Astrocyte (in vitro differentiated cells and primary cell): ENCODE measurements around the gene HNRNPA1L2. TPM values are rescaled to one million over a fixed set of nuclear protein-coding genes. Genes with fewer than 3 reads are reported as not detected.
A peak's percentile ranks its signal among the peaks of the same experiment; 100 is the strongest.
"Not testable (repeated sequence)": the region's sequence is repeated elsewhere in the genome, so short reads cannot be mapped to it uniquely, and the experiment has no call there.

Experiments used
- DNase-seq: peaks from one replicate; pipeline ENCODE4 v3.0.0-alpha.2; 2010; ENCODE audit warnings: low read depth
- FAIRE-seq: peaks from 2 replicates; lab custom pipeline; 2011; peaks lifted over from hg19 to GRCh38; lab: Jason Lieb, UNC
- H2AFZ ChIP-seq: 2 replicates; pipeline ENCODE4 v1.6.0; 2012; ENCODE audit warnings: low read depth, low read length, inconsistent platforms
- H3K27ac ChIP-seq: 2 replicates; pipeline ENCODE4 v1.5.1; 2011; ENCODE audit warnings: low read depth, low read length, inconsistent platforms
- H3K27me3 ChIP-seq: 2 replicates; pipeline ENCODE4 v1.6.0; 2011; ENCODE audit warnings: low read length, inconsistent platforms; ENCODE audit not compliant: insufficient read depth
- H3K36me3 ChIP-seq: 2 replicates; pipeline ENCODE4 v1.5.1; 2011; ENCODE audit warnings: low read length, inconsistent platforms; ENCODE audit not compliant: insufficient read depth
- H3K4me1 ChIP-seq: 2 replicates; pipeline ENCODE4 v1.5.1; 2011; ENCODE audit warnings: low read length, inconsistent platforms; ENCODE audit not compliant: insufficient read depth
- H3K4me2 ChIP-seq: 2 replicates; pipeline ENCODE4 v1.6.0; 2012; ENCODE audit warnings: low read length, inconsistent platforms
- H3K4me3 ChIP-seq: 2 replicates; pipeline ENCODE4 v1.5.1; 2011; ENCODE audit warnings: low read depth, mild to moderate bottlenecking, low read length, inconsistent platforms; ENCODE audit not compliant: insufficient read depth
- H3K79me2 ChIP-seq: 2 replicates; pipeline ENCODE4 v1.6.0; 2012; ENCODE audit warnings: mild to moderate bottlenecking, low read length, inconsistent platforms; ENCODE audit not compliant: insufficient read depth
- H3K9ac ChIP-seq: 2 replicates; pipeline ENCODE4 v1.6.0; 2012; ENCODE audit warnings: mild to moderate bottlenecking, low read length, inconsistent platforms
- H3K9me3 ChIP-seq: 2 replicates; pipeline ENCODE4 v1.5.1; 2012; ENCODE audit warnings: low read depth, mild to moderate bottlenecking, low read length, inconsistent platforms; ENCODE audit not compliant: insufficient read depth
- H4K20me1 ChIP-seq: 2 replicates; pipeline ENCODE4 v1.6.0; 2012; ENCODE audit warnings: low read length, inconsistent platforms; ENCODE audit not compliant: insufficient read depth
- H3K27ac Mint-ChIP-seq: one replicate; pipeline ENCODE4 v1.8.0; 2021; ENCODE audit warnings: mild to moderate bottlenecking, mixed read lengths; ENCODE audit not compliant: unreplicated experiment
- H3K27me3 Mint-ChIP-seq: one replicate; pipeline ENCODE4 v1.8.0; 2021; ENCODE audit warnings: low read depth, mixed read lengths; ENCODE audit not compliant: unreplicated experiment
- H3K36me3 Mint-ChIP-seq: one replicate; pipeline ENCODE4 v1.8.0; 2021; ENCODE audit warnings: low read depth, mixed read lengths; ENCODE audit not compliant: unreplicated experiment
- H3K4me1 Mint-ChIP-seq: one replicate; pipeline ENCODE4 v1.8.0; 2021; ENCODE audit warnings: low read depth, mixed read lengths; ENCODE audit not compliant: unreplicated experiment
- H3K4me3 Mint-ChIP-seq: one replicate; pipeline ENCODE4 v1.8.0; 2021; ENCODE audit warnings: mild to moderate bottlenecking, moderate library complexity, mixed read lengths; ENCODE audit not compliant: unreplicated experiment
- H3K9me3 Mint-ChIP-seq: one replicate; pipeline ENCODE4 v1.8.0; 2021; ENCODE audit warnings: mild to moderate bottlenecking, mixed read lengths; ENCODE audit not compliant: unreplicated experiment
- EZH2 ChIP-seq: IDR thresholded peaks from 2 replicates; pipeline ENCODE4 v1.6.1; 2012; ENCODE audit warnings: mild to moderate bottlenecking, low read length, inconsistent platforms; ENCODE audit not compliant: insufficient read depth
- total RNA-seq: library from RNA; stranded (reverse); gene quantifications from 2 replicates; pipeline ENCODE4 v1.2.1, GENCODE V29; 2021
- TF ChIP-seq, protein P1 (sequence below): IDR thresholded peaks from 2 replicates; pipeline ENCODE4 v1.5.1; 2011; ENCODE audit warnings: low read depth, mild to moderate bottlenecking, inconsistent platforms, low read length, moderate library complexity; ENCODE audit not compliant: insufficient read depth

Gene HNRNPA1L2
- total RNA-seq, 1 donor from 2014 or later: 6.4 TPM

DNA sequence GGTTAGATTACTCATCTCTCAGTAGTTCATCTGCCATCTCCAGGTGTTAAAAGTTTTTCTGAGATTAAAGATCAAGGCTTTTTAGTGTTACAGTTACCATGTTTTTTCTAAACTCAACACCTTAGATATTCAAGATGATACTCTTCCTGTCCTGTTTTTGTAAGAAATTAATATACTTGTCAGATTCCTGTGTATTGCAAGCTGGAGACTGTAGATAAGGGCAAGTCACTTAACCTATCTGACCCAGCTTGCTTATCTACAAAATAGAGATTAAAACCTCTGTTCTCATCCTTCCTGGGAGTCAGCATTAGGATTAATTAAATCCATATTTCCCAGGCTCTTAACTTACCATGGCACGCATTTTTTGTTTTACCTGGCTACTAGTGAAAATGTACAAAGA lies 35.6 kb downstream of the HNRNPA1L2 start:
- Histone ChIP-seq H3K9me3 (no peaks in the 10 kb centered on the region), H3K27me3 (no peaks in the 10 kb centered on the region), H3K4me2 (no peak overlapping the region), H3K4me1 (no peaks in the 10 kb centered on the region), H3K27ac (no peak overlapping the region), H2AFZ (no peak overlapping the region), H3K79me2 (peaks cover 38% of the 10 kb centered on the region), H4K20me1 (peaks cover 33% of the 10 kb centered on the region), H3K36me3 (peaks cover 37% of the 10 kb centered on the region), H3K4me3 (no peak overlapping the region), H3K9ac (no peak overlapping the region)
- Mint-ChIP-seq H3K4me1 (no peaks in the 10 kb centered on the region), H3K9me3 (no peaks in the 10 kb centered on the region), H3K4me3 (no peak overlapping the region), H3K27ac (no peak overlapping the region), H3K36me3 (peaks cover 6% of the 10 kb centered on the region), H3K27me3 (no peaks in the 10 kb centered on the region)
- DNase-seq: no peak
- no peak for FAIRE-seq
- TF ChIP-seq, protein P1, sequence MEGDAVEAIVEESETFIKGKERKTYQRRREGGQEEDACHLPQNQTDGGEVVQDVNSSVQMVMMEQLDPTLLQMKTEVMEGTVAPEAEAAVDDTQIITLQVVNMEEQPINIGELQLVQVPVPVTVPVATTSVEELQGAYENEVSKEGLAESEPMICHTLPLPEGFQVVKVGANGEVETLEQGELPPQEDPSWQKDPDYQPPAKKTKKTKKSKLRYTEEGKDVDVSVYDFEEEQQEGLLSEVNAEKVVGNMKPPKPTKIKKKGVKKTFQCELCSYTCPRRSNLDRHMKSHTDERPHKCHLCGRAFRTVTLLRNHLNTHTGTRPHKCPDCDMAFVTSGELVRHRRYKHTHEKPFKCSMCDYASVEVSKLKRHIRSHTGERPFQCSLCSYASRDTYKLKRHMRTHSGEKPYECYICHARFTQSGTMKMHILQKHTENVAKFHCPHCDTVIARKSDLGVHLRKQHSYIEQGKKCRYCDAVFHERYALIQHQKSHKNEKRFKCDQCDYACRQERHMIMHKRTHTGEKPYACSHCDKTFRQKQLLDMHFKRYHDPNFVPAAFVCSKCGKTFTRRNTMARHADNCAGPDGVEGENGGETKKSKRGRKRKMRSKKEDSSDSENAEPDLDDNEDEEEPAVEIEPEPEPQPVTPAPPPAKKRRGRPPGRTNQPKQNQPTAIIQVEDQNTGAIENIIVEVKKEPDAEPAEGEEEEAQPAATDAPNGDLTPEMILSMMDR: no peak
- TF ChIP-seq EZH2: no peak

DNA sequence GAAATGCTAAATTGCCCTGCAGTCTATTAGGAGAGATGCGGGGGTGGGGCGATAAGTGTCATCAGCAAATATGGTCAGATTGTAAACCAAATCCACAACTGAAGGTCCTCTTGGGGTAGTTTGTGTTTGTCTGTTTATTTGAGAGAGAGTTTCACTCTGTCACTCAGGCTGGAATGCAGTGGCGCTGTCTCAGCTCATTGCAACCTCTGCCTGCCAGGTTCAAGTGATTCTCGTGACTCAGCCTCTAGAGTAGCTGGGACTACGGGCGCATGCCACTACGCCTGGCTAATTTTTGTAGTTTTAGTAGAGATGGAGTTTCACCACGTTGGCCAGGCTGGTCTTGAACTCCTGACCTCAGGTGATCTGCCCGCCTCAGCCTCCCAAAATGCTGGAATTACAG lies 43.6 kb downstream of the HNRNPA1L2 start:
- H3K4me3 ChIP-seq, H2AFZ ChIP-seq, H3K27me3 Mint-ChIP-seq, H3K27me3 ChIP-seq, H3K9ac ChIP-seq, H3K27ac ChIP-seq, H3K4me2 ChIP-seq, H3K9me3 Mint-ChIP-seq, H3K4me3 Mint-ChIP-seq, H3K4me1 ChIP-seq, H4K20me1 ChIP-seq, H3K79me2 ChIP-seq, DNase-seq, FAIRE-seq, H3K9me3 ChIP-seq: not testable (repeated sequence)
- Mint-ChIP-seq H3K36me3 (peaks cover 15% of the 10 kb centered on the region), H3K4me1 (peaks cover 10% of the 10 kb centered on the region), H3K27ac (peak overlapping the region; percentile 89)
- H3K36me3 ChIP-seq: peaks cover 31% of the 10 kb centered on the region

DNA sequence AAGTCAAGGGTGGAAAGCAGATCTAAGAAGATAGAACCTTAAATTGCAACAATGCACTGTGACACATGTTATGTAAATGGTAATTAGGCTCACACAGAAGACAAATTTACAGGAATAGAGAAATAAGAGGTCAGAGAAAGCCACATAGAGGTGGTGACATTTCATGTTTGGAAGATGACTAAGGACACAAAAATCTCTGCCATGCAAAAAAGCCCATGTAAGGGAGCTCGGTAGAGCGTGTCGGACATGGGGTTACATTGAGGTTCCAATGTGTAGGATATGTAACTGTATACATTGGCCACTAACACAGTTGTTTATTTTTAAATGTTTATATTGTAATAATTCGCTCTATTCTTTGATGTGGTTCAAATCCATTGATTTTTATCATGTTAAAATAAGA lies 44.1 kb downstream of the HNRNPA1L2 start:
- Histone ChIP-seq H3K9me3 (no peaks in the 10 kb centered on the region), H3K4me1 (no peaks in the 10 kb centered on the region), H3K27ac (no peak overlapping the region), H3K79me2 (peaks cover 5% of the 10 kb centered on the region), H4K20me1 (peaks cover 5% of the 10 kb centered on the region), H3K27me3 (no peaks in the 10 kb centered on the region), H3K4me2 (no peak overlapping the region), H2AFZ (no peak overlapping the region), H3K4me3 (no peak overlapping the region), H3K36me3 (peaks cover 28% of the 10 kb centered on the region), H3K9ac (no peak overlapping the region)
- Mint-ChIP-seq H3K27ac (peak overlapping the region; percentile 89), H3K36me3 (peaks cover 15% of the 10 kb centered on the region), H3K4me3 (no peak overlapping the region), H3K27me3 (no peaks in the 10 kb centered on the region), H3K4me1 (peaks cover 10% of the 10 kb centered on the region), H3K9me3 (no peaks in the 10 kb centered on the region)
- no peak for TF ChIP-seq EZH2
- DNase-seq (no peak), FAIRE-seq (no peak)

Other genes starting within 250 kb of the HNRNPA1L2 start
- gene THSD1, start 236.3 kb upstream of the HNRNPA1L2 start, total RNA-seq: 14.4 and 18.7 TPM in 2 replicates
- gene VPS36, start 191.8 kb upstream of the HNRNPA1L2 start, total RNA-seq: 39.8 and 41.8 TPM in 2 replicates
- 43.2 and 48.4 TPM in 2 replicates for gene CKAP2, start 187.0 kb upstream of the HNRNPA1L2 start, total RNA-seq
- 79.3 and 87.3 TPM in 2 replicates for gene SUGT1, start 10.4 kb downstream of the HNRNPA1L2 start, total RNA-seq
- gene CNMD, start 97.4 kb downstream of the HNRNPA1L2 start, total RNA-seq: not detected in 2 replicates
- 0.34 and 1.9 TPM in 2 replicates for gene PCDH8, start 206.2 kb downstream of the HNRNPA1L2 start, total RNA-seq